ENCODE results near the gene SCN2A.

SCN2A gene

GRCh38 chr2:165293440-165294420 is 54.5 kb downstream of the SCN2A start:
- Mint-ChIP-seq H3K4me3 (peak overlapping the region; percentile 76 to 86 (median 83)), H3K9me3 (no peaks in the 10 kb centered on the region), H3K27me3 (ENCODE audit: low read depth) (no peaks in the 10 kb centered on the region), H3K27ac (peak overlapping the region in 2 of 3 experiments; percentile 59 to 75), H3K4me1 (no peaks in the 10 kb centered on the region), H3K36me3 (ENCODE audit: low read depth) (no peaks in the 10 kb centered on the region)
- TF ChIP-seq, protein P1, sequence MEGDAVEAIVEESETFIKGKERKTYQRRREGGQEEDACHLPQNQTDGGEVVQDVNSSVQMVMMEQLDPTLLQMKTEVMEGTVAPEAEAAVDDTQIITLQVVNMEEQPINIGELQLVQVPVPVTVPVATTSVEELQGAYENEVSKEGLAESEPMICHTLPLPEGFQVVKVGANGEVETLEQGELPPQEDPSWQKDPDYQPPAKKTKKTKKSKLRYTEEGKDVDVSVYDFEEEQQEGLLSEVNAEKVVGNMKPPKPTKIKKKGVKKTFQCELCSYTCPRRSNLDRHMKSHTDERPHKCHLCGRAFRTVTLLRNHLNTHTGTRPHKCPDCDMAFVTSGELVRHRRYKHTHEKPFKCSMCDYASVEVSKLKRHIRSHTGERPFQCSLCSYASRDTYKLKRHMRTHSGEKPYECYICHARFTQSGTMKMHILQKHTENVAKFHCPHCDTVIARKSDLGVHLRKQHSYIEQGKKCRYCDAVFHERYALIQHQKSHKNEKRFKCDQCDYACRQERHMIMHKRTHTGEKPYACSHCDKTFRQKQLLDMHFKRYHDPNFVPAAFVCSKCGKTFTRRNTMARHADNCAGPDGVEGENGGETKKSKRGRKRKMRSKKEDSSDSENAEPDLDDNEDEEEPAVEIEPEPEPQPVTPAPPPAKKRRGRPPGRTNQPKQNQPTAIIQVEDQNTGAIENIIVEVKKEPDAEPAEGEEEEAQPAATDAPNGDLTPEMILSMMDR (IDR thresholded peaks at IDR 0.05; ENCODE audit: unreplicated experiment in 3 of 3) = peak; percentile 69 to 78 (median 74)

- Mint-ChIP-seq H3K27me3 (ENCODE audit: low read depth) (no peaks in the 10 kb centered on the region), H3K36me3 (ENCODE audit: low read depth) (no peaks in the 10 kb centered on the region), H3K9me3 (no peaks in the 10 kb centered on the region), H3K27ac (no peak overlapping the region), H3K4me1 (no peaks in the 10 kb centered on the region), H3K4me3 (peak overlapping the region in 2 of 3 experiments; percentile 46)
- TF ChIP-seq, protein P1 (IDR thresholded peaks at IDR 0.05; ENCODE audit: unreplicated experiment in 3 of 3) = no peak
These were observed 55.7 kb downstream of the SCN2A start for GRCh38 chr2:165294912-165295311.

GRCh38 chr2:165295643-165296042 is 56.4 kb downstream of the SCN2A start:
- Mint-ChIP-seq H3K4me3 (no peak overlapping the region), H3K27ac (no peak overlapping the region), H3K4me1 (no peaks in the 10 kb centered on the region), H3K27me3 (ENCODE audit: low read depth) (no peaks in the 10 kb centered on the region), H3K9me3 (no peaks in the 10 kb centered on the region), H3K36me3 (ENCODE audit: low read depth) (no peaks in the 10 kb centered on the region)
- TF ChIP-seq, protein P1 (IDR thresholded peaks at IDR 0.05; ENCODE audit: unreplicated experiment in 3 of 3) = no peak

- TF ChIP-seq, protein P1 (IDR thresholded peaks at IDR 0.05; ENCODE audit: unreplicated experiment in 3 of 3) = no peak
- H3K4me1 Mint-ChIP-seq = no peaks in the 10 kb centered on the region
- H3K4me3 Mint-ChIP-seq = no peak overlapping the region
- no peaks in the 10 kb centered on the region for H3K36me3 Mint-ChIP-seq (ENCODE audit: low read depth)
- no peaks in the 10 kb centered on the region for H3K27me3 Mint-ChIP-seq (ENCODE audit: low read depth)
- H3K27ac Mint-ChIP-seq = no peak overlapping the region
- H3K9me3 Mint-ChIP-seq = no peaks in the 10 kb centered on the region
These were observed 66.3 kb downstream of the SCN2A start for GRCh38 chr2:165305391-165306096.

GRCh38 chr2:165307317-165307716 is 68.1 kb downstream of the SCN2A start:
- Mint-ChIP-seq H3K27ac (no peak overlapping the region), H3K9me3 (no peaks in the 10 kb centered on the region), H3K27me3 (ENCODE audit: low read depth) (no peaks in the 10 kb centered on the region), H3K36me3 (ENCODE audit: low read depth) (no peaks in the 10 kb centered on the region), H3K4me1 (no peaks in the 10 kb centered on the region), H3K4me3 (no peak overlapping the region)
- TF ChIP-seq, protein P1 (IDR thresholded peaks at IDR 0.05; ENCODE audit: unreplicated experiment in 3 of 3) = no peak
